Measurements from ENCODE around the gene STAG3.
"Not testable (repeated sequence)": the region's sequence is repeated elsewhere in the genome, so short reads cannot be mapped to it uniquely, and the experiment has no call there.

DNA sequence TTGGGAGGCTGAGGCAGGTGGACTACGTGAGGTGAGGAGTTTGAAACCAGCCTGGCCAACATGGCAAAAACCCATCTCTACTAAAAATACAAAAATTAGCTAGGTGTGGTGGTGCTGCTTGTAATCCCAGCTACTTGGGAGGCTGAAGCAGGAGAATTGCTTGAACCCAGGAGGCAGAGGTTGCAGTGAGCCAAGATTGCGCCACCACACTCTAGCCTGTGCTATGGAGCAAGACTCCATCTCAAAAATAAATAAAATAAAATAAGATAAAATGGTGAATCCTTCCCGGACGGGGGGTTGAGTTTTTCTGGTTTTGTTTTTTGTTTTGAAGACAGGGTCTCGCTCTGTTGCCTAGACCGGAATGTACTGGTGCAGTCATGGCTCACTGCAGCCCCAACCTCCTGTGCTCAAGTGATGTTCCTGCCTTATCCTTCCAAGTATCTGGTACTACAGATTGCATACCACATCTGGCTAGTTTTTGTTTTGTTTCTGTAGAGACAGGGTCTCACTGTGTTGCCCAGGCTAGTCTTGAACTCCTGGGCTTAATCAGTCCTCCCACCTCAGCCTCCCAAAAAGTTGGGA, 14.7 kb downstream of the STAG3 start:
- not testable (repeated sequence) for TF ChIP-seq POLR2A (IDR thresholded peaks at IDR 0.05; ENCODE audit: low read length); GATA1 (IDR thresholded peaks at IDR 0.05; ENCODE audit: low read depth, low read length)
